Erythroblast (primary cell): ENCODE results near the gene ECE2.

Source experiments
- GATA1 ChIP-seq: IDR thresholded peaks from 2 replicates; pipeline ENCODE4 v1.6.1; 2011; ENCODE audit warnings: low read depth, mild to moderate bottlenecking, control low read depth, low read length, moderate library complexity
- POLR2A ChIP-seq: IDR thresholded peaks from 2 replicates; pipeline ENCODE4 v1.6.1; 2011; ENCODE audit warnings: mild to moderate bottlenecking, low read length

DNA sequence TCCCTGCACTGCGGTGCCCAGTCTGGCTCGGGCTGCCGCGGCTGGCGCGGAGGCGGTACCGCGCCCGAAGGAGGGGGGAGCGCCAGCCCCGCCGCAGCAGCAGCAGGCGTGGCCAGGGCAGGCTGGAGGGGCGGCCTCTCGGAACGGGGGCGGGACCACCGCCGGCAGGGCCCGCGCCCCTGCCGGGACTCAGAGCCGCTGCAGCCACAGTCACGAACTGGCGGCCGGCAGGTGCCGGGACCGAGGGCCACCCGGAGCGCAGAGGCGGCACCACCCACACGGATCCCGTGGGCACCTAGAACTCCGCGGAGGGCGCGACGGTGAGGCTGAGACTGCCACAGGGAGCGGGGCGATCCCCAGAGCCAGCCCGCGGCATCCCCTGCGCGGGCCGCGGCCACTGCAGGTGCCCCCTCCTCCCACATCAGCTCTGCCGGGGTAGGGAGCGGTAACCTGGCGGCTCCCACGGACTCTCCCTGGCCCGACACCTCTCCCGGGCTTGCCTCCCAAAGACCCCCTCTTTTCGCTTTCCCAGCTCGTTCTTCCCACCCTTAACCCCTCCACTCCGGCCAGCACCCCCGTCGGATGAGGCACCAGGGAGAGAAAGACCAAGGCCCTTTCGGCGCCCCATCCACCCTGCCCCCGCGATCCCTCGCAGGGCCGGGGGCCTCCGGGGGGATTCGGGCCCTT is 46.3 kb upstream of the ECE2 start, which contains the start of gene VWA5B2:
- no peak for TF ChIP-seq POLR2A
- TF ChIP-seq GATA1: no peak
